H1 (cell line): ENCODE results near the gene MRPL4. TPM values are rescaled to one million over a fixed set of nuclear protein-coding genes. Genes with fewer than 3 reads are reported as not detected.

Experiments used
- CTCF ChIA-PET: fragments of 300-600 bp; sonication (Branson Sonifier 250); formaldehyde crosslinking; loops from one replicate; lab custom pipeline; 2021; ENCODE audit not compliant: partially characterized antibody; lab: Charles Lee
- POLR2A ChIA-PET: fragments of 300-600 bp; sonication (Branson Sonifier 250); formaldehyde crosslinking; loops from one replicate; lab custom pipeline; 2021; ENCODE audit warnings: inconsistent platforms; ENCODE audit not compliant: partially characterized antibody; lab: Charles Lee
- DNase-seq, 2 experiments: peaks; one replicate each; pipeline versions ENCODE4 v3.0.0 to v3.0.0-alpha.2; 2010 to 2022; ENCODE audit warnings: low spot score in 2 of 2, low read depth in 1 of 2, mixed read lengths in 1 of 2
- FAIRE-seq: peaks from 2 replicates; lab custom pipeline; 2011; peaks lifted over from hg19 to GRCh38; lab: Jason Lieb, UNC
- H2AFZ ChIP-seq: 2 replicates; pipeline ENCODE4 v1.8.1; 2012; ENCODE audit warnings: low read length, inconsistent platforms
- H2AK5ac ChIP-seq: 2 replicates; pipeline ENCODE4 v1.6.1; 2013; ENCODE audit warnings: low read depth, low read length
- H2BK120ac ChIP-seq: replicated peaks from 2 replicates; pipeline ENCODE3; 2013; ENCODE audit warnings: low read depth, low read length, inconsistent platforms
- H2BK12ac ChIP-seq: 2 replicates; pipeline ENCODE4 v1.6.1; 2013; ENCODE audit warnings: low read depth, low read length
- H2BK15ac ChIP-seq: 2 replicates; pipeline ENCODE4 v1.6.1; 2013; ENCODE audit warnings: low read length
- H2BK20ac ChIP-seq: 2 replicates; pipeline ENCODE4 v1.6.1; 2013; ENCODE audit warnings: low read length
- H2BK5ac ChIP-seq: 2 replicates; pipeline ENCODE4 v1.6.1; 2013; ENCODE audit warnings: low read depth, low read length
- H3K14ac ChIP-seq: 2 replicates; pipeline ENCODE4 v1.6.1; 2013; ENCODE audit warnings: inconsistent platforms; ENCODE audit not compliant: insufficient read length
- H3K18ac ChIP-seq: 2 replicates; pipeline ENCODE4 v1.6.1; 2013; ENCODE audit warnings: low read length; ENCODE audit errors: extremely low read depth
- H3K23ac ChIP-seq: 2 replicates; pipeline ENCODE4 v1.6.1; 2013; ENCODE audit warnings: inconsistent platforms; ENCODE audit not compliant: insufficient read length
- H3K23me2 ChIP-seq: 2 replicates; pipeline ENCODE4 v1.6.1; 2013; ENCODE audit warnings: low read depth, low read length
- H3K27ac ChIP-seq: 2 replicates; pipeline ENCODE4 v1.6.1; 2011; ENCODE audit warnings: low read depth, low read length, inconsistent platforms
- H3K27me3 ChIP-seq, 4 experiments: replicated peaks in 1 of 4; 1 replicate in 1 of 4; 2 replicates in 3 of 4; pipeline versions ENCODE4 v1.6.1 to v1.8.1; 2011 to 2013; ENCODE audit warnings: low read length in 3 of 4, mild to moderate bottlenecking in 3 of 4, inconsistent platforms in 2 of 4, mixed read lengths in 2 of 4, moderate library complexity in 1 of 4; ENCODE audit not compliant: control insufficient read depth in 3 of 4, insufficient read depth in 3 of 4; ENCODE audit errors: extremely low read depth in 1 of 4
- H3K36me3 ChIP-seq, 4 experiments: 2 replicates each; pipeline versions ENCODE4 v1.6.1 to v1.8.1; 2011 to 2013; ENCODE audit warnings: mild to moderate bottlenecking in 4 of 4, low read length in 3 of 4, moderate library complexity in 2 of 4, control low read depth in 1 of 4, inconsistent platforms in 1 of 4; ENCODE audit not compliant: insufficient read depth in 4 of 4, control insufficient read depth in 2 of 4
- H3K4ac ChIP-seq: replicated peaks from 2 replicates; pipeline ENCODE3; 2013; ENCODE audit warnings: low read length, low read depth, mixed read lengths, inconsistent platforms; ENCODE audit not compliant: insufficient read length
- H3K4me1 ChIP-seq, 4 experiments: replicated peaks in 1 of 4; 1 replicate in 1 of 4; 2 replicates in 3 of 4; pipeline versions ENCODE4 v1.6.1 to v1.8.1; 2011 to 2013; ENCODE audit warnings: low read length in 3 of 4, inconsistent platforms in 2 of 4, mixed read lengths in 1 of 4; ENCODE audit not compliant: insufficient read depth in 4 of 4, control insufficient read depth in 3 of 4
- H3K4me2 ChIP-seq, 2 experiments: 2 replicates each; pipeline versions ENCODE4 v1.6.1 to v1.8.1; 2011 to 2013; ENCODE audit warnings: low read depth in 2 of 2, low read length in 2 of 2, control low read depth in 1 of 2, inconsistent platforms in 1 of 2, mild to moderate bottlenecking in 1 of 2; ENCODE audit not compliant: insufficient read depth in 1 of 2
- H3K4me3 ChIP-seq, 4 experiments: fragments of 200-600, 300-600 bp in 1 of 4; sonication (generic), shearing (Covaris generic), sonication (Bioruptor Twin) in 1 of 4; 2 replicates each; pipeline versions ENCODE4 v1.5.1 to v1.8.1; 2011 to 2016; ENCODE audit warnings: low read length in 4 of 4, low read depth in 3 of 4, control low read depth in 2 of 4, inconsistent platforms in 2 of 4, mild to moderate bottlenecking in 2 of 4, mixed read lengths in 1 of 4, moderate library complexity in 1 of 4; ENCODE audit not compliant: insufficient read depth in 2 of 4; ENCODE audit errors: extremely low read depth in 1 of 4
- H3K56ac ChIP-seq: replicated peaks from 2 replicates; pipeline ENCODE3; 2013; ENCODE audit warnings: low read depth, mild to moderate bottlenecking, mixed read lengths, low read length, inconsistent platforms; ENCODE audit not compliant: insufficient read length
- H3K79me1 ChIP-seq: 2 replicates; pipeline ENCODE4 v1.6.1; 2013; ENCODE audit warnings: low read depth, low read length, control low read depth
- H3K79me2 ChIP-seq, 2 experiments: 2 replicates each; pipeline versions ENCODE4 v1.6.1 to v1.8.1; 2012 to 2013; ENCODE audit warnings: low read length in 2 of 2, mild to moderate bottlenecking in 2 of 2, inconsistent platforms in 1 of 2; ENCODE audit not compliant: insufficient read depth in 2 of 2, control insufficient read depth in 1 of 2
- H3K9ac ChIP-seq, 4 experiments: replicated peaks in 1 of 4; 1 replicate in 1 of 4; 2 replicates in 3 of 4; pipeline versions ENCODE4 v1.6.1 to v1.8.1; 2011 to 2013; ENCODE audit warnings: low read depth in 3 of 4, low read length in 3 of 4, control low read depth in 2 of 4, mild to moderate bottlenecking in 2 of 4, moderate library complexity in 2 of 4, inconsistent platforms in 1 of 4; ENCODE audit errors: extremely low read depth in 1 of 4
- H3K9me3 ChIP-seq, 2 experiments: 2 replicates each; pipeline versions ENCODE4 v1.6.1 to v1.8.1; 2012 to 2013; ENCODE audit warnings: mild to moderate bottlenecking in 2 of 2, moderate library complexity in 2 of 2, control low read depth in 1 of 2, inconsistent platforms in 1 of 2, low read depth in 1 of 2, low read length in 1 of 2, mixed read lengths in 1 of 2; ENCODE audit not compliant: insufficient read depth in 2 of 2
- H4K20me1 ChIP-seq, 2 experiments: replicated peaks in 1 of 2; 2 replicates each; pipeline versions ENCODE3 to v1.8.1; 2011 to 2013; ENCODE audit warnings: inconsistent platforms in 2 of 2, low read length in 2 of 2, mild to moderate bottlenecking in 1 of 2; ENCODE audit not compliant: insufficient read depth in 2 of 2, control insufficient read depth in 1 of 2
- H4K5ac ChIP-seq: 2 replicates; pipeline ENCODE4 v1.6.1; 2013; ENCODE audit warnings: low read length, low read depth, mixed read lengths, inconsistent platforms; ENCODE audit not compliant: insufficient read length
- H4K8ac ChIP-seq: 2 replicates; pipeline ENCODE4 v1.8.0; 2013; ENCODE audit warnings: mild to moderate bottlenecking, moderate library complexity, low read length, inconsistent platforms; ENCODE audit not compliant: insufficient read depth; ENCODE audit errors: extremely low read depth
- H4K91ac ChIP-seq: replicated peaks from 2 replicates; pipeline ENCODE3; 2013; ENCODE audit warnings: low read length, mixed read lengths, inconsistent platforms; ENCODE audit not compliant: insufficient read length
- BRCA1 ChIP-seq: IDR thresholded peaks from 2 replicates; pipeline ENCODE4 v1.6.1; 2012; ENCODE audit warnings: low read depth, low read length, improper control_type of control experiment
- E2F6 ChIP-seq: IDR thresholded peaks from 2 replicates; pipeline ENCODE4 v1.6.1; 2012; ENCODE audit warnings: inconsistent platforms
- EZH2 ChIP-seq: fragments of 200-600 bp; sonication (generic); IDR thresholded peaks from 2 replicates; pipeline ENCODE4 v1.7.1; 2012; ENCODE audit warnings: low read depth, mild to moderate bottlenecking, moderate library complexity, low read length, inconsistent platforms; ENCODE audit not compliant: severe bottlenecking
- JUND ChIP-seq: IDR thresholded peaks from 2 replicates; pipeline ENCODE4 v1.6.1; 2011; ENCODE audit warnings: mild to moderate bottlenecking, improper control_type of control experiment, low read length
- KDM1A ChIP-seq: fragments of 200-600, 300-600 bp; sonication (generic); IDR thresholded peaks from 2 replicates; pipeline ENCODE4 v1.7.1; 2016; ENCODE audit warnings: mild to moderate bottlenecking, low read length, borderline replicate concordance
- KDM4A ChIP-seq: IDR thresholded peaks from one replicate; pipeline ENCODE4 v1.7.1; 2012; ENCODE audit warnings: low read depth, mild to moderate bottlenecking, moderate library complexity, low read length, inconsistent platforms; ENCODE audit not compliant: severe bottlenecking
- POLR2A ChIP-seq, 2 experiments: IDR thresholded peaks; 1 replicate in 1 of 2; 2 replicates in 1 of 2; pipeline ENCODE4 v1.6.1; 2011; ENCODE audit warnings: low read depth in 2 of 2, low read length in 2 of 2, mild to moderate bottlenecking in 2 of 2; ENCODE audit errors: control extremely low read depth in 1 of 2
- RBBP5 ChIP-seq: IDR thresholded peaks from 2 replicates; pipeline ENCODE4 v1.7.1; 2012; ENCODE audit warnings: low read depth, mild to moderate bottlenecking, inconsistent platforms, low read length, moderate library complexity, borderline replicate concordance
- SRF ChIP-seq: IDR thresholded peaks from 2 replicates; pipeline ENCODE4 v1.6.1; 2011; ENCODE audit warnings: mild to moderate bottlenecking, low read depth, low read length, moderate library complexity
- TAF1 ChIP-seq: IDR thresholded peaks from 2 replicates; pipeline ENCODE4 v1.6.1; 2011; ENCODE audit warnings: mild to moderate bottlenecking, low read depth, low read length
- WGBS, 2 experiments: shearing (Covaris generic) in 1 of 2; methylation state at CpG; one replicate each; pipeline versions ENCODE4 v1.1.6 to v1.1.7; 2013 to 2015; ENCODE audit warnings: low lambda C conversion rate in 2 of 2, mixed read lengths in 2 of 2, inconsistent platforms in 1 of 2, low coverage in 1 of 2, missing lambda C conversion rate in 1 of 2; ENCODE audit not compliant: insufficient replicate concordance in 2 of 2, insufficient coverage in 1 of 2, insufficient read length in 1 of 2; ENCODE audit errors: extremely low coverage in 1 of 2, missing lambda C conversion rate in 1 of 2; 5-methylcytosine and 5-hydroxymethylcytosine counted together
- polyA plus RNA-seq, 7 experiments: library from polyadenylated mRNA; depleted of rRNA in 3 of 7; stranded (reverse) in 5 of 7; unstranded in 2 of 7; fragments of >200 nt in 5 of 7; fragments of 200-250 nt in 2 of 7; gene quantifications; 1 replicate in 5 of 7; 2 replicates in 1 of 7; 4 replicates in 1 of 7; pipeline versions ENCODE4 v1.2.1 to v1.2.3, GENCODE V29; 2011 to 2013; ENCODE audit warnings: missing spikeins in 2 of 7, mixed read lengths in 2 of 7
- total RNA-seq: library from RNA; stranded (reverse); fragmentation: NEBNext Ultra II Directional; extraction: Animal tissue kit (Norgen Biotek cat#: 25700); gene quantifications from 2 replicates; pipeline ENCODE4 v1.2.1, GENCODE V29; 2021

The MRPL4 gene
- total and polyA plus RNA-seq, 2 of the 8 experiments (the other 6 are each of a cell fraction or from before 2014, with no cell fraction given): 82.3 to 187 TPM

GRCh38 chr19:10254244-10254643, 2.2 kb downstream of the MRPL4 start:
- 88% methylated on average over 3 of the region's 3 CpGs; no CpG with 5 or more reads in 1 of the 2 experiments for WGBS, 2 experiments
- Histone ChIP-seq H3K23ac (no peak overlapping the region), H3K14ac (no peak overlapping the region), H2BK5ac (no peak overlapping the region), H3K36me3 (peaks cover 4 to 22% (median 15%) of the 10 kb centered on the region in 4 experiments; a peak in 5 of 8 replicates), H2AK5ac (no peak overlapping the region), H4K91ac (no peak overlapping the region), H3K23me2 (peaks cover 5% of the 10 kb centered on the region), H3K27ac (no peak overlapping the region), H3K9me3 (no peaks in the 10 kb centered on the region), H3K4me2 (no peak overlapping the region), H4K20me1 (peaks cover 0 to 9% of the 10 kb centered on the region in 2 experiments), H3K18ac (no peak overlapping the region), H2BK15ac (no peak overlapping the region), H3K4me1 (peaks cover 0 to 5% (median 1%) of the 10 kb centered on the region in 4 experiments; a peak in 3 of 7 replicates), H3K79me2 (peaks cover 0 to 9% of the 10 kb centered on the region in 2 experiments; a peak in 2 of 4 replicates), H2BK120ac (no peak overlapping the region), H3K4ac (no peak overlapping the region), H3K79me1 (peaks cover 5% of the 10 kb centered on the region; the same call in 1 of the 2 replicates), H2BK12ac (no peak overlapping the region), H3K9ac (no peak overlapping the region), H3K56ac (no peak overlapping the region), H3K4me3 (no peak overlapping the region), H4K5ac (no peak overlapping the region), H3K27me3 (no peaks in the 10 kb centered on the region), H2AFZ (no peak overlapping the region), H4K8ac (no peak overlapping the region), H2BK20ac (no peak overlapping the region)
- POLR2A ChIA-PET: no interaction called here
- CTCF ChIA-PET: interaction anchor here (1.0 to 1.6 kb wide), 2 partner anchors 116 to 170 kb away, joined by 3 read pairs; no protein-coding TSS in a partner anchor
- FAIRE-seq (no peak), DNase-seq (no peak)
- no peak for TF ChIP-seq KDM1A
- no peak for TF ChIP-seq SRF
- TF ChIP-seq POLR2A (IDR thresholded peaks at IDR 0.05; ENCODE audit: control extremely low read depth in 1 of 2, low read depth in 2 of 2, low read length in 2 of 2): no peak
- TF ChIP-seq KDM4A: no peak
- no peak for TF ChIP-seq TAF1
- no peak for TF ChIP-seq BRCA1
- no peak for TF ChIP-seq RBBP5
- TF ChIP-seq EZH2: no peak
- TF ChIP-seq JUND: no peak
- TF ChIP-seq E2F6: no peak
